ENCODE measurements around the gene PACC1. TPM values are rescaled to one million over a fixed set of nuclear protein-coding genes. Genes with fewer than 3 reads are reported as not detected.

PACC1 gene
- total RNA-seq, 1 donor from 2014 or later: 15.3 TPM

GRCh38 chr1:212412374-212412773 is 2.3 kb downstream of the PACC1 start:
- H3K36me3 Mint-ChIP-seq (ENCODE audit: low read depth, unreplicated experiment): peaks cover 38% of the 10 kb centered on the region
- no peak for TF ChIP-seq CTCF (IDR thresholded peaks at IDR 0.05; ENCODE audit: unreplicated experiment)
- H3K9me3 Mint-ChIP-seq (ENCODE audit: unreplicated experiment): no peaks in the 10 kb centered on the region
- no peak for DNase-seq (ENCODE audit: low spot score)
- no peak overlapping the region for H3K4me3 Mint-ChIP-seq (ENCODE audit: unreplicated experiment)
- no peak overlapping the region for H3K27ac Mint-ChIP-seq (ENCODE audit: unreplicated experiment)
- H3K27me3 Mint-ChIP-seq (ENCODE audit: unreplicated experiment): peaks cover 7% of the 10 kb centered on the region
- peaks cover 20% of the 10 kb centered on the region for H3K4me1 Mint-ChIP-seq (ENCODE audit: unreplicated experiment)

DNA sequence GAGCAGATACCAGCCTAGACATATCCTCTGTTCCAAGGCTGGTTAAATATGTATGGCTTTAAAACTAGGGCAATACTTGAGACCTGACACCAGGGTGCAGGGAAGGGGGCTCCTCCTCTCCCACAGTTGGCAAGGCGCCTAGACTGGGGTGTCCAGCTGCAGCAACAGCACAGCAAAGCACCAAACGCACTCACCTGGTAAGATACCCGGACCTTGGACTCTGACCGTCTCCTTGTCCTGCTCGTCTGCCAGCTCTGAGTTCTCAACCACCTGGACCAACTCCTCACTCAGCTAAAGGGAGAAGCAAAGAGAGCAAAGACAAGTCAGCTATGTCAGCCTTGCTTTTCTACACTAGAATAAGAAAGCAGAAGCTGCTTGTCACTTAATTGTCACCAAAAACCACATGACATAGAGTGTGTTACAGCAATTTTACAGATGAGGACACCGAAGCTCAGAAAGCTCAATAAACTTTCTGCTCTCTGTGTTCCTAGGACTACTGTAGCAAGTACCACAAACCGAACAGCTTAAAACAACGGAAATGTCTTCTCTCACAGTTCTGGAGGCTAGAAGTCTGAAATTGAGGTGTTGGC is 4.4 kb downstream of the PACC1 start:
- no peak for DNase-seq (ENCODE audit: low spot score)
- Mint-ChIP-seq H3K4me3 (ENCODE audit: unreplicated experiment) (peak overlapping the region; percentile 19), H3K27ac (ENCODE audit: unreplicated experiment) (no peak overlapping the region), H3K36me3 (ENCODE audit: low read depth, unreplicated experiment) (peaks cover 41% of the 10 kb centered on the region), H3K27me3 (ENCODE audit: unreplicated experiment) (peaks cover 7% of the 10 kb centered on the region), H3K4me1 (ENCODE audit: unreplicated experiment) (peaks cover 20% of the 10 kb centered on the region), H3K9me3 (ENCODE audit: unreplicated experiment) (no peaks in the 10 kb centered on the region)
- TF ChIP-seq CTCF (IDR thresholded peaks at IDR 0.05; ENCODE audit: unreplicated experiment): no peak

- Mint-ChIP-seq H3K4me1 (ENCODE audit: unreplicated experiment) (no peaks in the 10 kb centered on the region), H3K36me3 (ENCODE audit: low read depth, unreplicated experiment) (peaks cover 37% of the 10 kb centered on the region), H3K9me3 (ENCODE audit: unreplicated experiment) (no peaks in the 10 kb centered on the region), H3K27me3 (ENCODE audit: unreplicated experiment) (peaks cover 2% of the 10 kb centered on the region), H3K4me3 (ENCODE audit: unreplicated experiment) (no peak overlapping the region), H3K27ac (ENCODE audit: unreplicated experiment) (no peak overlapping the region)
- no peak for TF ChIP-seq CTCF (IDR thresholded peaks at IDR 0.05; ENCODE audit: unreplicated experiment)
- no peak for DNase-seq (ENCODE audit: low spot score)
Observed at GRCh38 chr1:212402666-212403321, 11.9 kb downstream of the PACC1 start.

- DNase-seq (ENCODE audit: low spot score): no peak
- Mint-ChIP-seq H3K27me3 (ENCODE audit: unreplicated experiment) (peaks cover 3% of the 10 kb centered on the region), H3K9me3 (ENCODE audit: unreplicated experiment) (no peaks in the 10 kb centered on the region), H3K27ac (ENCODE audit: unreplicated experiment) (no peak overlapping the region), H3K4me3 (ENCODE audit: unreplicated experiment) (no peak overlapping the region), H3K36me3 (ENCODE audit: low read depth, unreplicated experiment) (peaks cover 39% of the 10 kb centered on the region), H3K4me1 (ENCODE audit: unreplicated experiment) (no peaks in the 10 kb centered on the region)
- TF ChIP-seq CTCF (IDR thresholded peaks at IDR 0.05; ENCODE audit: unreplicated experiment): no peak
Observed at GRCh38 chr1:212401838-212402582, 12.7 kb downstream of the PACC1 start.

DNA sequence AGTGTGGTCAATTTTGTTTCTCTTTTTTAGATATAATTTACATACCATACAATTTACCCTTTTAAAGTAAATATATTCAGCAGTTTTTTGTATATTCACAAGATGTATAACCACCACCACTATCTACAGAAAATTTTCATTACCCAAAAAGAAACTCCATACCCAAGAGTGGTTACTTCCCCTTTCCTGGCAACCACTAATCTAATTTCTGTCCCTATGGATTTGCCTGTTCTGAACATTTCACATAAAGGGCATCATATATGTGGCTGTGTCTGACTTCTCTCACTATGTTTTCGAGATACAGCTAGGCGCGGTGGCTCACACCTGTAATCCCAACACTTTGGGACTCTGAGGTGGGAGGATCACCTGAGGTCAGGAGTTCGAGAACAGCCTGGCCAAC is 13.6 kb downstream of the PACC1 start:
- no peak for TF ChIP-seq CTCF (IDR thresholded peaks at IDR 0.05; ENCODE audit: unreplicated experiment)
- Mint-ChIP-seq H3K4me3 (ENCODE audit: unreplicated experiment) (no peak overlapping the region), H3K27ac (ENCODE audit: unreplicated experiment) (no peak overlapping the region), H3K4me1 (ENCODE audit: unreplicated experiment) (no peaks in the 10 kb centered on the region), H3K9me3 (ENCODE audit: unreplicated experiment) (no peaks in the 10 kb centered on the region), H3K27me3 (ENCODE audit: unreplicated experiment) (peaks cover 4% of the 10 kb centered on the region), H3K36me3 (ENCODE audit: low read depth, unreplicated experiment) (peaks cover 45% of the 10 kb centered on the region)
- DNase-seq (ENCODE audit: low spot score): no peak
